GM12878 (cell line): ENCODE data around the gene RENBP.

Experiments used
- BMI1 ChIP-seq: fragments of 450-650 bp; IDR thresholded peaks from 2 replicates; pipeline ENCODE4 v1.6.1; 2016; ENCODE audit warnings: mild to moderate bottlenecking, moderate library complexity, borderline replicate concordance
- GABPA ChIP-seq: IDR thresholded peaks from 2 replicates; pipeline ENCODE4 v1.6.1; 2014; ENCODE audit warnings: antibody characterized with exemption, low read depth, mild to moderate bottlenecking, inconsistent platforms
- POLR2A ChIP-seq: IDR thresholded peaks from 2 replicates; pipeline ENCODE4 v1.6.1; 2011; ENCODE audit warnings: low read depth, mild to moderate bottlenecking, low read length
- POLR2AphosphoS5 ChIP-seq: IDR thresholded peaks from 2 replicates; pipeline ENCODE4 v1.6.1; 2011; ENCODE audit warnings: mild to moderate bottlenecking, low read length, inconsistent platforms
- RAD51 ChIP-seq: fragments of 450-650 bp; IDR thresholded peaks from 2 replicates; pipeline ENCODE4 v1.6.1; 2016; ENCODE audit warnings: moderate library complexity, mild to moderate bottlenecking, inconsistent platforms
- TAF1 ChIP-seq: IDR thresholded peaks from 2 replicates; pipeline ENCODE4 v1.6.1; 2011; ENCODE audit warnings: mild to moderate bottlenecking, low read depth, low read length, borderline replicate concordance
- TF ChIP-seq, protein P1 (sequence below), 3 experiments: IDR thresholded peaks in 2 of 3; conservative IDR thresholded peaks in 1 of 3; 2 replicates each; pipeline ENCODE4 v1.5.1; 2011; ENCODE audit warnings: low read depth in 3 of 3, low read length in 3 of 3, mild to moderate bottlenecking in 3 of 3, control low read depth in 2 of 3, moderate library complexity in 2 of 3, inconsistent platforms in 1 of 3, mixed read lengths in 1 of 3; ENCODE audit not compliant: control insufficient read depth in 2 of 3, insufficient read depth in 1 of 3; ENCODE audit errors: extremely low read depth in 1 of 3

DNA sequence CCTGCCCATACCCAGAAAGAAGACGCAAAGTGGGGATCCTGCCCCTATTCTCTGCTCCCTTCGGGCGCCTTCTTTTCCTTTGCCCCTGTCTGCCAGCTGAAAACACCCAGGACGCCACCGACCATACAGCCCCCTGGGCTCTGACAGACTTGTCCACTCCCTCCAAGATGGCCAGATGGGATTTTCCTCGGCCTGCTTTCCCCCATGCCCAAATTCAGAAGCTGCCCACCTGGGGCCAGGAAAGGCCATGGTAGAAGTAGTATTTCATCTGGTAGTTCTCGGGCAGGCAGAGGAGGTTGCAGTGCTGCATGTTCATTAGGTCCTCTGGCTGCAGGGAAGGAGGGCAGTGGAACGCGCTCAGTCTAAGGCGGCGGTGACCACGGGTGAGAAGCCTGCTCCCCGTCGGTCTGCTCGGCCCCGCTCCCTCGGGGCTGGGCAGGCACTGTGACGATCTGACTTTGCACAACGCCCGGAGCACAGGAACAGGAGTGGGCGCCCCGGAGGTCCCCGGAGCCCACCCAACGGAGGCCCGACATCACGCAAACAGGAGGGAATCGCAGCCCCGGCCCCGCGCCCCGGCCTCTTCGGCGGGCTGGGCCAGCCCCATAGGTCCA, 10.2 kb downstream of the RENBP start:
- TF ChIP-seq, protein P1, sequence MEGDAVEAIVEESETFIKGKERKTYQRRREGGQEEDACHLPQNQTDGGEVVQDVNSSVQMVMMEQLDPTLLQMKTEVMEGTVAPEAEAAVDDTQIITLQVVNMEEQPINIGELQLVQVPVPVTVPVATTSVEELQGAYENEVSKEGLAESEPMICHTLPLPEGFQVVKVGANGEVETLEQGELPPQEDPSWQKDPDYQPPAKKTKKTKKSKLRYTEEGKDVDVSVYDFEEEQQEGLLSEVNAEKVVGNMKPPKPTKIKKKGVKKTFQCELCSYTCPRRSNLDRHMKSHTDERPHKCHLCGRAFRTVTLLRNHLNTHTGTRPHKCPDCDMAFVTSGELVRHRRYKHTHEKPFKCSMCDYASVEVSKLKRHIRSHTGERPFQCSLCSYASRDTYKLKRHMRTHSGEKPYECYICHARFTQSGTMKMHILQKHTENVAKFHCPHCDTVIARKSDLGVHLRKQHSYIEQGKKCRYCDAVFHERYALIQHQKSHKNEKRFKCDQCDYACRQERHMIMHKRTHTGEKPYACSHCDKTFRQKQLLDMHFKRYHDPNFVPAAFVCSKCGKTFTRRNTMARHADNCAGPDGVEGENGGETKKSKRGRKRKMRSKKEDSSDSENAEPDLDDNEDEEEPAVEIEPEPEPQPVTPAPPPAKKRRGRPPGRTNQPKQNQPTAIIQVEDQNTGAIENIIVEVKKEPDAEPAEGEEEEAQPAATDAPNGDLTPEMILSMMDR (IDR thresholded peaks at IDR 0.05 in 2 of 3, conservative IDR thresholded peaks at IDR 0.05 in 1 of 3; ENCODE audit: control insufficient read depth in 2 of 3, extremely low read depth in 1 of 3, insufficient read depth in 1 of 3, low read depth in 3 of 3, low read length in 3 of 3) = no peak
- TF ChIP-seq POLR2AphosphoS5 (no peak), BMI1 (no peak), RAD51 (no peak), GABPA (no peak), POLR2A (no peak), TAF1 (no peak)
